GM18508 (cell line): ENCODE measurements around the gene PLIN5.
"Not testable (repeated sequence)": the region's sequence is repeated elsewhere in the genome, so short reads cannot be mapped to it uniquely, and the experiment has no call there.

Source experiments
- ATAC-seq: cut with Tn5 transposase; IDR thresholded peaks from one replicate; pipeline ENCODE4 v1.9.1; 2021; ENCODE audit warnings: moderate number of reproducible peaks; ENCODE audit not compliant: insufficient read depth, unreplicated experiment

PLIN5 gene

GRCh38 chr19:4570402-4570801 lies 35.4 kb upstream of the PLIN5 start:
- no peak for ATAC-seq

GRCh38 chr19:4568886-4569285 lies 33.9 kb upstream of the PLIN5 start:
- ATAC-seq: no peak

- no peak for ATAC-seq
These were observed 32.6 kb upstream of the PLIN5 start for GRCh38 chr19:4567584-4568071.

GRCh38 chr19:4566402-4567051 lies 31.5 kb upstream of the PLIN5 start:
- no peak for ATAC-seq

- not testable (repeated sequence) for ATAC-seq
These were observed 28.5 kb upstream of the PLIN5 start for GRCh38 chr19:4563562-4563961.

GRCh38 chr19:4562085-4562484 lies 27.1 kb upstream of the PLIN5 start:
- not testable (repeated sequence) for ATAC-seq

- no peak for ATAC-seq
These were observed 24.5 kb upstream of the PLIN5 start, which contains the start of gene SEMA6B for GRCh38 chr19:4559569-4559968. Gene SEMA6B, minus strand, starts transcription at chr19:4559684. Its CDS starts 1,227 bp downstream, at chr19:4558457.

- no peak for ATAC-seq
These were observed 23.2 kb upstream of the PLIN5 start for GRCh38 chr19:4557971-4558941.

GRCh38 chr19:4557144-4557970 lies 22.3 kb upstream of the PLIN5 start:
- no peak for ATAC-seq

GRCh38 chr19:4556597-4557127 lies 21.6 kb upstream of the PLIN5 start:
- ATAC-seq: no peak

GRCh38 chr19:4555657-4556561 lies 20.9 kb upstream of the PLIN5 start:
- ATAC-seq: no peak

- ATAC-seq: no peak
These were observed 19.7 kb upstream of the PLIN5 start for GRCh38 chr19:4554717-4555116.

- ATAC-seq: no peak
These were observed 18.8 kb upstream of the PLIN5 start for GRCh38 chr19:4553775-4554174.

- ATAC-seq: no peak
These were observed 18.2 kb upstream of the PLIN5 start for GRCh38 chr19:4553092-4553695.

GRCh38 chr19:4552525-4552819 lies 17.4 kb upstream of the PLIN5 start:
- no peak for ATAC-seq

GRCh38 chr19:4550479-4551050 lies 15.5 kb upstream of the PLIN5 start:
- ATAC-seq: no peak

- no peak for ATAC-seq
These were observed 15.0 kb upstream of the PLIN5 start for GRCh38 chr19:4550018-4550417.

- no peak for ATAC-seq
These were observed 13.2 kb upstream of the PLIN5 start for GRCh38 chr19:4548238-4548584.
